H9 (cell line): ENCODE results near the gene NRXN3. TPM values are rescaled to one million over a fixed set of nuclear protein-coding genes. Genes with fewer than 3 reads are reported as not detected.

ENCODE experiments used
- DNase-seq: peaks from one replicate; pipeline ENCODE4 v3.0.0-alpha.2; 2017
- H2AFZ ChIP-seq: one replicate; pipeline ENCODE4 v1.6.1; 2013; ENCODE audit warnings: mild to moderate bottlenecking, low read length, control low read depth, moderate library complexity
- H2AK5ac ChIP-seq: 2 replicates; pipeline ENCODE4 v1.6.1; 2013; ENCODE audit warnings: low read length, control low read depth, mixed read lengths; ENCODE audit not compliant: insufficient read length
- H2BK120ac ChIP-seq: one replicate; pipeline ENCODE4 v1.6.1; 2013; ENCODE audit warnings: low read depth, mild to moderate bottlenecking, low read length, control low read depth, inconsistent platforms; ENCODE audit not compliant: poor library complexity, severe bottlenecking
- H2BK12ac ChIP-seq: 2 replicates; pipeline ENCODE4 v1.6.1; 2013; ENCODE audit warnings: low read length, control low read depth, mixed read lengths, low read depth; ENCODE audit not compliant: insufficient read length
- H2BK15ac ChIP-seq: 2 replicates; pipeline ENCODE4 v1.6.1; 2013; ENCODE audit warnings: low read depth, low read length, control low read depth
- H2BK20ac ChIP-seq: one replicate; pipeline ENCODE4 v1.6.1; 2013; ENCODE audit warnings: low read depth, mild to moderate bottlenecking, low read length, control low read depth, inconsistent platforms; ENCODE audit not compliant: poor library complexity, severe bottlenecking
- H2BK5ac ChIP-seq: 2 replicates; pipeline ENCODE4 v1.6.1; 2013; ENCODE audit warnings: low read length, control low read depth, mixed read lengths; ENCODE audit not compliant: insufficient read length
- H3K14ac ChIP-seq: 2 replicates; pipeline ENCODE4 v1.6.1; 2013; ENCODE audit warnings: low read length, control low read depth; ENCODE audit not compliant: insufficient read depth
- H3K18ac ChIP-seq: 2 replicates; pipeline ENCODE4 v1.6.1; 2013; ENCODE audit warnings: low read depth, mild to moderate bottlenecking, mixed read lengths, low read length, control low read depth; ENCODE audit not compliant: insufficient read length
- H3K23ac ChIP-seq: 2 replicates; pipeline ENCODE4 v1.6.1; 2013; ENCODE audit warnings: low read length, control low read depth, mixed read lengths, low read depth; ENCODE audit not compliant: insufficient read length
- H3K23me2 ChIP-seq: 2 replicates; pipeline ENCODE4 v1.6.1; 2013; ENCODE audit warnings: low read depth, mild to moderate bottlenecking, mixed read lengths, low read length, control low read depth; ENCODE audit not compliant: insufficient read length, poor library complexity, severe bottlenecking
- H3K27ac ChIP-seq: 2 replicates; pipeline ENCODE4 v1.5.1; 2013; ENCODE audit warnings: low read length, control low read depth, mixed read lengths, low read depth; ENCODE audit not compliant: insufficient read length
- H3K27me3 ChIP-seq: 2 replicates; pipeline ENCODE4 v1.6.1; 2013; ENCODE audit warnings: low read length, control low read depth, inconsistent platforms; ENCODE audit not compliant: insufficient read depth
- H3K4ac ChIP-seq: 2 replicates; pipeline ENCODE4 v1.6.1; 2013; ENCODE audit warnings: low read depth, mild to moderate bottlenecking, control low read depth, inconsistent platforms, low read length, moderate library complexity
- H3K4me1 ChIP-seq: 2 replicates; pipeline ENCODE4 v1.6.1; 2013; ENCODE audit warnings: low read length, control low read depth, inconsistent platforms; ENCODE audit not compliant: insufficient read depth
- H3K4me2 ChIP-seq: 2 replicates; pipeline ENCODE4 v1.6.1; 2013; ENCODE audit warnings: low read length, control low read depth, mixed read lengths; ENCODE audit not compliant: insufficient read length, insufficient read depth
- H3K56ac ChIP-seq: 2 replicates; pipeline ENCODE4 v1.6.1; 2013; ENCODE audit warnings: low read depth, mild to moderate bottlenecking, mixed read lengths, low read length, control low read depth; ENCODE audit not compliant: insufficient read length
- H3K79me1 ChIP-seq: 2 replicates; pipeline ENCODE4 v1.6.1; 2013; ENCODE audit warnings: low read depth, mild to moderate bottlenecking, moderate library complexity, low read length, control low read depth, inconsistent platforms; ENCODE audit not compliant: insufficient read depth, poor library complexity, severe bottlenecking
- H3K79me2 ChIP-seq: 2 replicates; pipeline ENCODE4 v1.6.1; 2013; ENCODE audit warnings: low read length, control low read depth, inconsistent platforms; ENCODE audit not compliant: insufficient read depth
- H3K9ac ChIP-seq: 2 replicates; pipeline ENCODE4 v1.6.1; 2013; ENCODE audit warnings: low read length, control low read depth, mixed read lengths; ENCODE audit not compliant: insufficient read length; ENCODE audit errors: extremely low read depth
- H3K9me3 ChIP-seq: one replicate; pipeline ENCODE4 v1.6.1; 2013; ENCODE audit warnings: low read depth, low read length, inconsistent platforms; ENCODE audit not compliant: control insufficient read depth
- H3T11ph ChIP-seq: one replicate; pipeline ENCODE4 v1.6.1; 2013; ENCODE audit warnings: mild to moderate bottlenecking, low read length, control low read depth, inconsistent platforms
- H4K20me1 ChIP-seq: one replicate; pipeline ENCODE4 v1.6.1; 2013; ENCODE audit not compliant: control insufficient read depth, insufficient read length, insufficient read depth
- H4K5ac ChIP-seq: 2 replicates; pipeline ENCODE4 v1.6.1; 2013; ENCODE audit warnings: low read depth, mild to moderate bottlenecking, mixed read lengths, low read length, control low read depth; ENCODE audit not compliant: insufficient read length
- H4K8ac ChIP-seq: replicated peaks from 2 replicates; pipeline ENCODE4 v1.6.1; 2013; ENCODE audit warnings: low read length, control low read depth, mixed read lengths, low read depth; ENCODE audit not compliant: insufficient read length
- H4K91ac ChIP-seq: 2 replicates; pipeline ENCODE4 v1.6.1; 2013; ENCODE audit warnings: low read depth, mild to moderate bottlenecking, moderate library complexity, mixed read lengths, low read length, control low read depth; ENCODE audit not compliant: insufficient read length
- H3K27ac Mint-ChIP-seq, 3 experiments: 2 replicates in 2 of 3; 3 replicates in 1 of 3; pipeline ENCODE4 v1.8.0; 2020 to 2021; ENCODE audit warnings: mixed read lengths in 3 of 3, mild to moderate bottlenecking in 1 of 3, moderate library complexity in 1 of 3
- H3K27me3 Mint-ChIP-seq: 2 replicates; pipeline ENCODE4 v1.8.0; 2021; ENCODE audit warnings: low read depth, mild to moderate bottlenecking, moderate library complexity, mixed read lengths
- H3K36me3 Mint-ChIP-seq, 3 experiments: 2 replicates in 2 of 3; 3 replicates in 1 of 3; pipeline ENCODE4 v1.8.0; 2020 to 2021; ENCODE audit warnings: low read depth in 3 of 3, mixed read lengths in 3 of 3; ENCODE audit not compliant: insufficient read depth in 1 of 3
- H3K4me1 Mint-ChIP-seq, 2 experiments: 2 replicates each; pipeline ENCODE4 v1.8.0; 2020; ENCODE audit warnings: mixed read lengths in 2 of 2
- H3K4me3 Mint-ChIP-seq, 2 experiments: 2 replicates in 1 of 2; 3 replicates in 1 of 2; pipeline ENCODE4 v1.8.0; 2020 to 2021; ENCODE audit warnings: mild to moderate bottlenecking in 2 of 2, mixed read lengths in 2 of 2, moderate library complexity in 1 of 2
- H3K9me3 Mint-ChIP-seq, 2 experiments: 2 replicates in 1 of 2; 3 replicates in 1 of 2; pipeline ENCODE4 v1.8.0; 2020; ENCODE audit warnings: mild to moderate bottlenecking in 2 of 2, mixed read lengths in 2 of 2, moderate library complexity in 1 of 2
- WGBS: extraction: QIAGEN DNeasy Blood & Tissue Kit; methylation state at CpG from one replicate; pipeline ENCODE4 v1.1.7; 2013; ENCODE audit warnings: missing lambda C conversion rate, low lambda C conversion rate, mixed read lengths; ENCODE audit not compliant: insufficient read length; ENCODE audit errors: extremely low coverage; 5-methylcytosine and 5-hydroxymethylcytosine counted together
- total RNA-seq: library from RNA; stranded (reverse); gene quantifications from 2 replicates; pipeline ENCODE4 v1.2.1, GENCODE V29; 2021
- TF ChIP-seq, protein P1 (sequence below): fragments of 200-600 bp; sonication (generic); conservative IDR thresholded peaks from 3 replicates; pipeline ENCODE4 v1.8.0; 2021; ENCODE audit warnings: antibody characterized with exemption, mild to moderate bottlenecking

The NRXN3 gene
- total RNA-seq, 1 experiment from 2014 or later: 1.8 TPM

DNA sequence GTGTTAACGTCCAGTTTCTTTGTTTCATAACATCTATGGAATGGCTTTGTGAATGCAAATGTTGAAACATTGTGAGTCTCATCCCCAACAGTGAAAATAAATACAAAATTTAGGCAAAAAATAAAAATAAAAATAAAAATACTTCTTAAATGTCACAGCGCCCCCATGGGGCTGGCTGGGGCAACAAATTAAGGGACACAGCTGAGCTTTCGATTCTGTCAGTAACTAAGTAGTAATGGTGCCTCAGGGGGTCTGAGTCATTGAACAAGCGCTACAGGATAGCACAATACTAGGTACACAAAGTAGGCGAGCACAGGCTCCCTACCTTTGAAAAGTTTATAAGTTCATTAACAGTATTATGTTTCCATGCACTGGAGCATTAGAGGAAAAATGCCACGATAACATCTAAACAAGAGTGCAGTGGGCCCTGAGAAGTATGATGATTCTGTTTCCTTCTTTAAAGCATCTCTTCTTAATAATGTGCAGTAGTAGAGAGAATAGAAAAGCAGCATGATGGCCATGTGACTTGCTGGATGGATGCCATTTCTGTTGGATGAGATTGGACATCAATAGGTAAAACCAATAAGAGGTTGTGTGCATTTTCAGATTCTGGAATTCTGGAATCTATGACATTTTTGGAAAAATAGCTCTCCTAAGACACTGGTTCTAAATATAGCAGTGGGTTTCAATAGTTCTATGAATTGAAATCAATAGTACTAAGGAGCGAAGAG lies 1374.0 kb downstream of the NRXN3 start:
- H4K5ac ChIP-seq: no peak overlapping the region
- no peak overlapping the region for H3K27ac Mint-ChIP-seq
- no peak overlapping the region for H2BK5ac ChIP-seq
- H3K4me1 Mint-ChIP-seq: peaks cover 8 to 14% of the 10 kb centered on the region in 2 experiments
- H3K4me2 ChIP-seq: no peak overlapping the region
- H2BK15ac ChIP-seq: no peak overlapping the region
- no peak overlapping the region for H2BK120ac ChIP-seq
- no peak overlapping the region for H3K56ac ChIP-seq
- H4K20me1 ChIP-seq: no peaks in the 10 kb centered on the region
- WGBS: no CpG with 5 or more reads among the region's 7 CpGs
- H3T11ph ChIP-seq: no peak overlapping the region
- no peak overlapping the region for H2AFZ ChIP-seq
- H3K9me3 ChIP-seq: no peaks in the 10 kb centered on the region
- no peaks in the 10 kb centered on the region for H3K4me1 ChIP-seq
- H3K23me2 ChIP-seq: no peaks in the 10 kb centered on the region
- no peak overlapping the region for H2AK5ac ChIP-seq
- no peak overlapping the region for H3K4me3 Mint-ChIP-seq
- H3K79me2 ChIP-seq: no peaks in the 10 kb centered on the region
- H3K18ac ChIP-seq: no peak overlapping the region
- TF ChIP-seq, protein P1, sequence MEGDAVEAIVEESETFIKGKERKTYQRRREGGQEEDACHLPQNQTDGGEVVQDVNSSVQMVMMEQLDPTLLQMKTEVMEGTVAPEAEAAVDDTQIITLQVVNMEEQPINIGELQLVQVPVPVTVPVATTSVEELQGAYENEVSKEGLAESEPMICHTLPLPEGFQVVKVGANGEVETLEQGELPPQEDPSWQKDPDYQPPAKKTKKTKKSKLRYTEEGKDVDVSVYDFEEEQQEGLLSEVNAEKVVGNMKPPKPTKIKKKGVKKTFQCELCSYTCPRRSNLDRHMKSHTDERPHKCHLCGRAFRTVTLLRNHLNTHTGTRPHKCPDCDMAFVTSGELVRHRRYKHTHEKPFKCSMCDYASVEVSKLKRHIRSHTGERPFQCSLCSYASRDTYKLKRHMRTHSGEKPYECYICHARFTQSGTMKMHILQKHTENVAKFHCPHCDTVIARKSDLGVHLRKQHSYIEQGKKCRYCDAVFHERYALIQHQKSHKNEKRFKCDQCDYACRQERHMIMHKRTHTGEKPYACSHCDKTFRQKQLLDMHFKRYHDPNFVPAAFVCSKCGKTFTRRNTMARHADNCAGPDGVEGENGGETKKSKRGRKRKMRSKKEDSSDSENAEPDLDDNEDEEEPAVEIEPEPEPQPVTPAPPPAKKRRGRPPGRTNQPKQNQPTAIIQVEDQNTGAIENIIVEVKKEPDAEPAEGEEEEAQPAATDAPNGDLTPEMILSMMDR: peak; percentile 95
- H3K27me3 ChIP-seq: no peaks in the 10 kb centered on the region
- no peaks in the 10 kb centered on the region for H3K36me3 Mint-ChIP-seq
- no peak overlapping the region for H2BK12ac ChIP-seq
- no peak overlapping the region for H2BK20ac ChIP-seq
- H4K91ac ChIP-seq: no peak overlapping the region
- no peaks in the 10 kb centered on the region for H3K27me3 Mint-ChIP-seq
- no peak overlapping the region for H3K27ac ChIP-seq
- no peak overlapping the region for H3K9ac ChIP-seq
- H3K79me1 ChIP-seq: no peaks in the 10 kb centered on the region
- H3K9me3 Mint-ChIP-seq: no peaks in the 10 kb centered on the region
- DNase-seq: peak; percentile 47
- no peak overlapping the region for H3K14ac ChIP-seq
- H4K8ac ChIP-seq: no peak overlapping the region
- no peak overlapping the region for H3K4ac ChIP-seq
- no peak overlapping the region for H3K23ac ChIP-seq
